ENCODE results near the gene HCCS.

DNA sequence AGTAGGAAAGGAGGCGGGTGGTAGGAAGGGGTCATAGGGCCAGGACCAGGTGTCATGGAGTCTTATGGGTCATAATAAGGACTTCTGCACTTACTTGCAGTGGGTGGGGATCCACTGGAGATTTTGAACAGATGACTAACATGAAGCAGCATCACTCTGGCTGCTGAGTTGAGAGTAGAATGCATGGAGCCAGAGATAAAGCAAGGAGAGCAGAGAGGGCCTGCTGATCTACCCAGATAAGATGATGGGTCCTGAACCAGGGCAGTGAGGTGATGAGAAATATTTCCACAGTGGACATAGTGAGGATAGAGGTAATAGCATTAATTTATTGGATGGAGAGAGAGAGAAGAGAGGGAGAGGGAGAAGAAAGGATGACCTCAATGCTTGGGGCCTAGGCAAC, 48.0 kb downstream of the HCCS start:
- TF ChIP-seq GLIS3 (CRISPR knock-in tag; IDR thresholded peaks at IDR 0.05) (no peak), ZFP30 (CRISPR knock-in tag; IDR thresholded peaks at IDR 0.05) (no peak), ZC3H10 (CRISPR knock-in tag; IDR thresholded peaks at IDR 0.05) (no peak), PATZ1 (CRISPR knock-in tag; IDR thresholded peaks at IDR 0.05; ENCODE audit: borderline replicate concordance) (no peak), ZFP3 (CRISPR knock-in tag; IDR thresholded peaks at IDR 0.05) (no peak), CSRNP3 (CRISPR knock-in tag; IDR thresholded peaks at IDR 0.05) (no peak), BACH2 (CRISPR knock-in tag; IDR thresholded peaks at IDR 0.05; ENCODE audit: borderline replicate concordance) (no peak), ZNF8 (CRISPR knock-in tag; IDR thresholded peaks at IDR 0.05) (no peak), PPARA (CRISPR knock-in tag; IDR thresholded peaks at IDR 0.05; ENCODE audit: borderline replicate concordance) (no peak), ZNF70 (CRISPR knock-in tag; IDR thresholded peaks at IDR 0.05) (no peak)
- TF ChIP-seq, protein P1, sequence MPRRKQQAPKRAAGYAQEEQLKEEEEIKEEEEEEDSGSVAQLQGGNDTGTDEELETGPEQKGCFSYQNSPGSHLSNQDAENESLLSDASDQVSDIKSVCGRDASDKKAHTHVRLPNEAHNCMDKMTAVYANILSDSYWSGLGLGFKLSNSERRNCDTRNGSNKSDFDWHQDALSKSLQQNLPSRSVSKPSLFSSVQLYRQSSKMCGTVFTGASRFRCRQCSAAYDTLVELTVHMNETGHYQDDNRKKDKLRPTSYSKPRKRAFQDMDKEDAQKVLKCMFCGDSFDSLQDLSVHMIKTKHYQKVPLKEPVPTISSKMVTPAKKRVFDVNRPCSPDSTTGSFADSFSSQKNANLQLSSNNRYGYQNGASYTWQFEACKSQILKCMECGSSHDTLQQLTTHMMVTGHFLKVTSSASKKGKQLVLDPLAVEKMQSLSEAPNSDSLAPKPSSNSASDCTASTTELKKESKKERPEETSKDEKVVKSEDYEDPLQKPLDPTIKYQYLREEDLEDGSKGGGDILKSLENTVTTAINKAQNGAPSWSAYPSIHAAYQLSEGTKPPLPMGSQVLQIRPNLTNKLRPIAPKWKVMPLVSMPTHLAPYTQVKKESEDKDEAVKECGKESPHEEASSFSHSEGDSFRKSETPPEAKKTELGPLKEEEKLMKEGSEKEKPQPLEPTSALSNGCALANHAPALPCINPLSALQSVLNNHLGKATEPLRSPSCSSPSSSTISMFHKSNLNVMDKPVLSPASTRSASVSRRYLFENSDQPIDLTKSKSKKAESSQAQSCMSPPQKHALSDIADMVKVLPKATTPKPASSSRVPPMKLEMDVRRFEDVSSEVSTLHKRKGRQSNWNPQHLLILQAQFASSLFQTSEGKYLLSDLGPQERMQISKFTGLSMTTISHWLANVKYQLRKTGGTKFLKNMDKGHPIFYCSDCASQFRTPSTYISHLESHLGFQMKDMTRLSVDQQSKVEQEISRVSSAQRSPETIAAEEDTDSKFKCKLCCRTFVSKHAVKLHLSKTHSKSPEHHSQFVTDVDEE (CRISPR knock-in tag; IDR thresholded peaks at IDR 0.05), result no peak
